Activated CD8-positive, alpha-beta T cell treated with anti-CD3 and anti-CD28 coated beads for 36 hours (primary cell): ENCODE measurements around the gene ZNF19. TPM values are rescaled to one million over a fixed set of nuclear protein-coding genes. Genes with fewer than 3 reads are reported as not detected.

Source experiments
- ATAC-seq: fragments of 200-7000 bp; cut with Tn5 transposase; one replicate; pipeline ENCODE4 v1.10.0; 2021; ENCODE audit warnings: mild to moderate bottlenecking, moderate library complexity
- CTCF ChIA-PET: fragments of 350-600 bp; sonication (Branson Sonifier 250); formaldehyde crosslinking; loops from one replicate; lab custom pipeline; 2021; ENCODE audit warnings: antibody characterized with exemption; lab: Charles Lee
- POLR2A ChIA-PET: fragments of 350-600 bp; sonication (Branson Sonifier 250); formaldehyde crosslinking; loops from one replicate; lab custom pipeline; 2021; ENCODE audit warnings: antibody characterized with exemption; lab: Charles Lee
- DNase-seq: peaks from one replicate; pipeline ENCODE4 v3.0.0-alpha.2; 2020
- H3K27ac Mint-ChIP-seq: one replicate; pipeline ENCODE4 v1.8.0; 2021; ENCODE audit warnings: mild to moderate bottlenecking, mixed read lengths
- H3K27me3 Mint-ChIP-seq: one replicate; pipeline ENCODE4 v1.8.0; 2021; ENCODE audit warnings: mixed read lengths
- H3K36me3 Mint-ChIP-seq: one replicate; pipeline ENCODE4 v1.8.0; 2021; ENCODE audit warnings: low read depth, mixed read lengths
- H3K4me1 Mint-ChIP-seq: one replicate; pipeline ENCODE4 v1.8.0; 2021; ENCODE audit warnings: low read depth, mixed read lengths
- H3K4me3 Mint-ChIP-seq: one replicate; pipeline ENCODE4 v1.8.0; 2021; ENCODE audit warnings: mild to moderate bottlenecking, moderate library complexity, mixed read lengths
- H3K9me3 Mint-ChIP-seq: one replicate; pipeline ENCODE4 v1.8.0; 2021; ENCODE audit warnings: mixed read lengths
- CTCF ChIP-seq: fragments of 200-600 bp; IDR thresholded peaks from one replicate; pipeline ENCODE4 v1.8.0; 2022; ENCODE audit warnings: antibody characterized with exemption, mild to moderate bottlenecking
- intact Hi-C: fragments of 100-400 bp; cut with micrococcal nuclease; formaldehyde crosslinking; loops from one replicate; pipeline ENCODE4 v1.10.0; 2022
- total RNA-seq, 2 experiments: library from RNA; stranded (reverse); gene quantifications; one replicate each; pipeline ENCODE4 v1.2.3, GENCODE V29; 2021

The ZNF19 gene
- total RNA-seq, 2 experiments from 2014 or later = 3.9 to 4.1 TPM

GRCh38 chr16:71461686-71462648, 27.2 kb downstream of the ZNF19 start, which contains the start of gene ZNF23:
ZNF23 (minus strand) TSS chr16:71462247; CDS start chr16:71456796, 5,451 bp downstream.
- peak; percentile 99 for ATAC-seq
- CTCF ChIA-PET = interaction anchor here (0.6 to 5.1 kb wide), 7 partner anchors 14 to 774 kb away, joined by 3 to 23 read pairs (median 4); no protein-coding TSS in a partner anchor
- intact Hi-C loops = loop anchor here (1.0 kb wide), 1 partner anchor 22 kb away; no protein-coding TSS in a partner anchor
- no peaks in the 10 kb centered on the region for H3K27me3 Mint-ChIP-seq
- H3K9me3 Mint-ChIP-seq = no peaks in the 10 kb centered on the region
- H3K27ac Mint-ChIP-seq = peak within 1 kb of the TSS; percentile 94
- H3K36me3 Mint-ChIP-seq = peaks cover 6% of the 10 kb centered on the region
- peak; percentile 80 for DNase-seq
- TF ChIP-seq CTCF = peak; percentile 32
- H3K4me3 Mint-ChIP-seq = peak within 1 kb of the TSS; percentile 80
- POLR2A ChIA-PET = interaction anchor here (1.0 to 1.5 kb wide), 5 partner anchors 11 to 36 kb away, joined by 3 to 17 read pairs (median 4); no protein-coding TSS in a partner anchor
- peaks cover 22% of the 10 kb centered on the region for H3K4me1 Mint-ChIP-seq

- TF ChIP-seq CTCF = no peak
- ChIA-PET CTCF (interaction anchor here (0.8 to 5.1 kb wide), 3 partner anchors 18 to 38 kb away, joined by 3 to 23 read pairs (median 3); no protein-coding TSS in a partner anchor), POLR2A (no interaction called here)
- peak overlapping the region; percentile 80 for H3K4me3 Mint-ChIP-seq
- intact Hi-C loops = no loop called here
- no peak for ATAC-seq
- no peaks in the 10 kb centered on the region for H3K9me3 Mint-ChIP-seq
- peaks cover 22% of the 10 kb centered on the region for H3K4me1 Mint-ChIP-seq
- no peaks in the 10 kb centered on the region for H3K27me3 Mint-ChIP-seq
- peak overlapping the region; percentile 94 for H3K27ac Mint-ChIP-seq
- no peak for DNase-seq
- H3K36me3 Mint-ChIP-seq = peaks cover 14% of the 10 kb centered on the region
Measured at GRCh38 chr16:71460941-71461340, 28.2 kb downstream of the ZNF19 start.

GRCh38 chr16:71460236-71460635, 28.9 kb downstream of the ZNF19 start:
- intact Hi-C loops = no loop called here
- H3K4me1 Mint-ChIP-seq = peaks cover 22% of the 10 kb centered on the region
- ATAC-seq (no peak), DNase-seq (no peak)
- no peaks in the 10 kb centered on the region for H3K9me3 Mint-ChIP-seq
- H3K27ac Mint-ChIP-seq = no peak overlapping the region
- ChIA-PET POLR2A (no interaction called here), CTCF (interaction anchor here (0.8 to 5.1 kb wide), 3 partner anchors 19 to 39 kb away, joined by 3 to 23 read pairs (median 3); no protein-coding TSS in a partner anchor)
- H3K4me3 Mint-ChIP-seq = peak overlapping the region; percentile 80
- no peaks in the 10 kb centered on the region for H3K27me3 Mint-ChIP-seq
- H3K36me3 Mint-ChIP-seq = peaks cover 16% of the 10 kb centered on the region
- no peak for TF ChIP-seq CTCF

- Mint-ChIP-seq H3K4me3 (no peak overlapping the region), H3K27me3 (no peaks in the 10 kb centered on the region), H3K36me3 (peaks cover 24% of the 10 kb centered on the region), H3K4me1 (peaks cover 22% of the 10 kb centered on the region), H3K27ac (no peak overlapping the region), H3K9me3 (no peaks in the 10 kb centered on the region)
- ATAC-seq = no peak
- no peak for TF ChIP-seq CTCF
- POLR2A ChIA-PET = no interaction called here
- no peak for DNase-seq
- intact Hi-C loops = no loop called here
- CTCF ChIA-PET = interaction anchor here (1.5 to 5.1 kb wide), 2 partner anchors 20 to 40 kb away, joined by 3 to 23 read pairs; no protein-coding TSS in a partner anchor
Measured at GRCh38 chr16:71459510-71459909, 29.6 kb downstream of the ZNF19 start.
